Raji (cell line): Measurements from ENCODE around the gene CNPPD1.

Experiments
- POLR2A ChIP-seq: IDR thresholded peaks from 2 replicates; pipeline ENCODE4 v1.6.1; 2011; ENCODE audit warnings: low read depth, low read length, control low read depth; ENCODE audit not compliant: insufficient read depth

The CNPPD1 gene

GRCh38 chr2:219176818-219177551 lies at the start of gene CNPPD1:
Gene CNPPD1, minus strand, starts transcription at chr2:219176925. Its CDS starts 97 bp downstream, at chr2:219176828.
- TF ChIP-seq POLR2A, result peak; percentile 94

- no peak for TF ChIP-seq POLR2A
These were observed 48.6 kb upstream of the CNPPD1 start for GRCh38 chr2:219225350-219225749.

- TF ChIP-seq POLR2A, result no peak
These were observed 47.3 kb upstream of the CNPPD1 start for GRCh38 chr2:219223831-219224610.

- no peak for TF ChIP-seq POLR2A
These were observed 45.3 kb upstream of the CNPPD1 start for GRCh38 chr2:219221957-219222518.

GRCh38 chr2:219220652-219221402 lies 44.1 kb upstream of the CNPPD1 start:
- no peak for TF ChIP-seq POLR2A

- TF ChIP-seq POLR2A, result no peak
These were observed 43.2 kb upstream of the CNPPD1 start for GRCh38 chr2:219219784-219220532.

- TF ChIP-seq POLR2A, result no peak
These were observed 42.3 kb upstream of the CNPPD1 start, which contains the start of gene ABCB6 for GRCh38 chr2:219218732-219219701. Gene ABCB6, minus strand, starts transcription at chr2:219218958. Its CDS starts 285 bp downstream, at chr2:219218673.

GRCh38 chr2:219218217-219218731 lies 41.5 kb upstream of the CNPPD1 start:
- no peak for TF ChIP-seq POLR2A

- no peak for TF ChIP-seq POLR2A
These were observed 39.8 kb upstream of the CNPPD1 start for GRCh38 chr2:219216535-219216915.

- TF ChIP-seq POLR2A, result no peak
These were observed 39.3 kb upstream of the CNPPD1 start for GRCh38 chr2:219215871-219216534.

GRCh38 chr2:219214786-219215185 lies 38.1 kb upstream of the CNPPD1 start:
- no peak for TF ChIP-seq POLR2A

GRCh38 chr2:219214141-219214540 lies 37.4 kb upstream of the CNPPD1 start:
- TF ChIP-seq POLR2A, result no peak
